Measurements from ENCODE around the gene TFDP1. TPM values are rescaled to one million over a fixed set of nuclear protein-coding genes. Genes with fewer than 3 reads are reported as not detected.

TFDP1 gene
- total and polyA plus RNA-seq, 2 of the 4 experiments (the other 2 are of a cell fraction), result 59.3 to 97.0 TPM

DNA sequence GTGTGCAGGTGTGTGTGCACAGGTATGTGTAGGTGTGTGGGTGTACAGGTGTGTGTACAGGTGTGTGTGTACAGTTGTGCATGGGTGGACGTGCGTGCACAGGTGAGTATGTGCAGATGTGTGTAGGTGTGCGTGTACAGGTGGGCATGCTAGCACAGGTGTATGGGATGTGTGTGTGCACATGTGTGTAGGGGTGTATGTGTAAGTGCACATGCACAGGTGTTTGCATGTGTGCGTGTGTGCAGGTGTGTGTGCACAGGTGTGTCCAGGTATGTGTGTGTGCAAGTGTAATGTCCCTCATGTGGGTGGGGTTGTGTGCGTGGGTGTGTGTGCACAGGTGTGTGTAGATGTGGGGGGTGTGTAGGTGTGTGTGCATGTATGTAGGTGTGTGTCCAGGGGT, 27.5 kb upstream of the TFDP1 start:
- POLR2A ChIA-PET (ENCODE audit: unreplicated experiment), result no interaction called here

More for the DNA sequence above, 27.5 kb upstream of the TFDP1 start:
- Histone ChIP-seq H2BK5ac (ENCODE audit: low read depth, low read length, poor library complexity, severe bottlenecking) (no peak overlapping the region), H2AK5ac (ENCODE audit: low read depth, low read length) (no peak overlapping the region; the same call in 1 of the 2 replicates), H4K91ac (ENCODE audit: insufficient read depth, low read depth, low read length) (no peak overlapping the region), H3K56ac (ENCODE audit: extremely low read depth, insufficient read depth, low read length) (no peak overlapping the region), H4K5ac (ENCODE audit: low read depth, low read length) (no peak overlapping the region), H3K9ac (ENCODE audit: low read depth, low read length) (no peak overlapping the region), H2BK20ac (ENCODE audit: low read depth, low read length) (no peak overlapping the region), H4K20me1 (ENCODE audit: insufficient read depth, low read length) (peaks cover 6% of the 10 kb centered on the region; the same call in 1 of the 2 replicates), H3K18ac (ENCODE audit: low read depth, low read length) (no peak overlapping the region), H3K9me1 (ENCODE audit: insufficient read depth, low read length) (peaks cover 13% of the 10 kb centered on the region), H3K4me2 (ENCODE audit: low read depth, low read length) (no peak overlapping the region), H3K27ac (ENCODE audit: insufficient read depth, low read length) (no peak overlapping the region), H3K23ac (ENCODE audit: low read depth, low read length) (no peak overlapping the region), H3K4me1 (ENCODE audit: control insufficient read depth, insufficient read depth, low read length) (no peaks in the 10 kb centered on the region), H3K27me3 (ENCODE audit: control insufficient read depth, insufficient read depth, low read length) (no peaks in the 10 kb centered on the region; the same call in 1 of the 2 replicates), H3K4me3 (ENCODE audit: insufficient read depth, low read depth, low read length) (no peak overlapping the region), H2BK120ac (ENCODE audit: low read depth, low read length) (no peak overlapping the region), H2AK9ac (replicated peaks; ENCODE audit: low read depth, low read length, poor library complexity) (no peak overlapping the region), H3K9me3 (ENCODE audit: control insufficient read depth, insufficient read depth, low read length) (no peaks in the 10 kb centered on the region), H3K79me1 (ENCODE audit: low read depth in 1 of 2, low read length in 2 of 2) (no peaks in the 10 kb centered on the region), H3K4ac (ENCODE audit: low read depth, low read length) (no peak overlapping the region), H3K14ac (replicated peaks; ENCODE audit: low read depth, low read length) (no peak overlapping the region), H2BK15ac (ENCODE audit: low read depth, low read length) (no peak overlapping the region), H3K36me3 (ENCODE audit: control insufficient read depth, insufficient read depth, low read length) (peaks cover 12% of the 10 kb centered on the region), H4K8ac (ENCODE audit: low read depth in 2 of 2, low read length in 2 of 2) (no peak overlapping the region), H2AFZ (replicated peaks; ENCODE audit: low read length, poor library complexity) (no peak overlapping the region)
- WGBS, 2 experiments (ENCODE audit: extremely low coverage in 2 of 2, insufficient read length in 1 of 2), result 92% methylated on average over 4 of the region's 5 CpGs; no CpG with 5 or more reads in 1 of the 2 experiments
- DNase-seq (no peak), ATAC-seq (ENCODE audit: low read depth) (no peak)
- no peak for TF ChIP-seq MXI1 (IDR thresholded peaks at IDR 0.05; ENCODE audit: borderline replicate concordance, low read depth, low read length)
- no peak for TF ChIP-seq MAFK (IDR thresholded peaks at IDR 0.05; ENCODE audit: low read depth, low read length)
- no peak for TF ChIP-seq CEBPB (IDR thresholded peaks at IDR 0.05; ENCODE audit: low read depth, low read length)
- TF ChIP-seq RCOR1 (IDR thresholded peaks at IDR 0.05; ENCODE audit: insufficient replicate concordance, low read length), result no peak
- no peak for TF ChIP-seq SMC3 (IDR thresholded peaks at IDR 0.05; ENCODE audit: low read depth, low read length)
- TF ChIP-seq, protein P1, sequence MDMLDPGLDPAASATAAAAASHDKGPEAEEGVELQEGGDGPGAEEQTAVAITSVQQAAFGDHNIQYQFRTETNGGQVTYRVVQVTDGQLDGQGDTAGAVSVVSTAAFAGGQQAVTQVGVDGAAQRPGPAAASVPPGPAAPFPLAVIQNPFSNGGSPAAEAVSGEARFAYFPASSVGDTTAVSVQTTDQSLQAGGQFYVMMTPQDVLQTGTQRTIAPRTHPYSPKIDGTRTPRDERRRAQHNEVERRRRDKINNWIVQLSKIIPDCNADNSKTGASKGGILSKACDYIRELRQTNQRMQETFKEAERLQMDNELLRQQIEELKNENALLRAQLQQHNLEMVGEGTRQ (IDR thresholded peaks at IDR 0.05; ENCODE audit: low read depth, low read length), result no peak
- no peak for TF ChIP-seq BHLHE40 (IDR thresholded peaks at IDR 0.05; ENCODE audit: low read depth, low read length)
- no peak for TF ChIP-seq CHD1 (IDR thresholded peaks at IDR 0.05; ENCODE audit: low read depth, low read length)
- TF ChIP-seq, protein P2, sequence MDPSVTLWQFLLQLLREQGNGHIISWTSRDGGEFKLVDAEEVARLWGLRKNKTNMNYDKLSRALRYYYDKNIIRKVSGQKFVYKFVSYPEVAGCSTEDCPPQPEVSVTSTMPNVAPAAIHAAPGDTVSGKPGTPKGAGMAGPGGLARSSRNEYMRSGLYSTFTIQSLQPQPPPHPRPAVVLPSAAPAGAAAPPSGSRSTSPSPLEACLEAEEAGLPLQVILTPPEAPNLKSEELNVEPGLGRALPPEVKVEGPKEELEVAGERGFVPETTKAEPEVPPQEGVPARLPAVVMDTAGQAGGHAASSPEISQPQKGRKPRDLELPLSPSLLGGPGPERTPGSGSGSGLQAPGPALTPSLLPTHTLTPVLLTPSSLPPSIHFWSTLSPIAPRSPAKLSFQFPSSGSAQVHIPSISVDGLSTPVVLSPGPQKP (IDR thresholded peaks at IDR 0.05; ENCODE audit: borderline replicate concordance, low read depth, low read length), result no peak
- no peak for TF ChIP-seq RAD21 (IDR thresholded peaks at IDR 0.05; ENCODE audit: low read length)
- TF ChIP-seq RFX5 (IDR thresholded peaks at IDR 0.05; ENCODE audit: low read depth, low read length), result no peak
- no peak for TF ChIP-seq POLR2A (IDR thresholded peaks at IDR 0.05; ENCODE audit: low read depth, low read length)
- no peak for TF ChIP-seq FOS (IDR thresholded peaks at IDR 0.05; ENCODE audit: low read depth, low read length)
- TF ChIP-seq, protein P3, sequence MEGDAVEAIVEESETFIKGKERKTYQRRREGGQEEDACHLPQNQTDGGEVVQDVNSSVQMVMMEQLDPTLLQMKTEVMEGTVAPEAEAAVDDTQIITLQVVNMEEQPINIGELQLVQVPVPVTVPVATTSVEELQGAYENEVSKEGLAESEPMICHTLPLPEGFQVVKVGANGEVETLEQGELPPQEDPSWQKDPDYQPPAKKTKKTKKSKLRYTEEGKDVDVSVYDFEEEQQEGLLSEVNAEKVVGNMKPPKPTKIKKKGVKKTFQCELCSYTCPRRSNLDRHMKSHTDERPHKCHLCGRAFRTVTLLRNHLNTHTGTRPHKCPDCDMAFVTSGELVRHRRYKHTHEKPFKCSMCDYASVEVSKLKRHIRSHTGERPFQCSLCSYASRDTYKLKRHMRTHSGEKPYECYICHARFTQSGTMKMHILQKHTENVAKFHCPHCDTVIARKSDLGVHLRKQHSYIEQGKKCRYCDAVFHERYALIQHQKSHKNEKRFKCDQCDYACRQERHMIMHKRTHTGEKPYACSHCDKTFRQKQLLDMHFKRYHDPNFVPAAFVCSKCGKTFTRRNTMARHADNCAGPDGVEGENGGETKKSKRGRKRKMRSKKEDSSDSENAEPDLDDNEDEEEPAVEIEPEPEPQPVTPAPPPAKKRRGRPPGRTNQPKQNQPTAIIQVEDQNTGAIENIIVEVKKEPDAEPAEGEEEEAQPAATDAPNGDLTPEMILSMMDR (conservative IDR thresholded peaks at IDR 0.05; ENCODE audit: low read depth, low read length), result no peak
- no peak for TF ChIP-seq MAZ (IDR thresholded peaks at IDR 0.05; ENCODE audit: borderline replicate concordance, low read depth, low read length)
- TF ChIP-seq NFE2L2 (IDR thresholded peaks at IDR 0.05; ENCODE audit: low read depth, low read length), result no peak
- no TSS peak for BruUV-seq (replicated peaks)
- dilution Hi-C loops (cut with HindIII; ENCODE audit: low sequenced_read_pairs, unreplicated experiment), result no loop called here
- intact Hi-C loops (cut with micrococcal nuclease), result no loop called here
- CTCF ChIA-PET, result interaction anchor here (0.7 kb wide), 1 partner anchor 16 kb away, joined by 3 read pairs; no protein-coding TSS in a partner anchor
- in situ Hi-C loops (cut with MboI; ENCODE audit: low sequenced_read_pairs), result no loop called here
